Measurements from ENCODE around the gene HDLBP. TPM values are rescaled to one million over a fixed set of nuclear protein-coding genes. Genes with fewer than 3 reads are reported as not detected.
A peak's percentile ranks its signal among the peaks of the same experiment; 100 is the strongest.

Gene HDLBP, protein sequence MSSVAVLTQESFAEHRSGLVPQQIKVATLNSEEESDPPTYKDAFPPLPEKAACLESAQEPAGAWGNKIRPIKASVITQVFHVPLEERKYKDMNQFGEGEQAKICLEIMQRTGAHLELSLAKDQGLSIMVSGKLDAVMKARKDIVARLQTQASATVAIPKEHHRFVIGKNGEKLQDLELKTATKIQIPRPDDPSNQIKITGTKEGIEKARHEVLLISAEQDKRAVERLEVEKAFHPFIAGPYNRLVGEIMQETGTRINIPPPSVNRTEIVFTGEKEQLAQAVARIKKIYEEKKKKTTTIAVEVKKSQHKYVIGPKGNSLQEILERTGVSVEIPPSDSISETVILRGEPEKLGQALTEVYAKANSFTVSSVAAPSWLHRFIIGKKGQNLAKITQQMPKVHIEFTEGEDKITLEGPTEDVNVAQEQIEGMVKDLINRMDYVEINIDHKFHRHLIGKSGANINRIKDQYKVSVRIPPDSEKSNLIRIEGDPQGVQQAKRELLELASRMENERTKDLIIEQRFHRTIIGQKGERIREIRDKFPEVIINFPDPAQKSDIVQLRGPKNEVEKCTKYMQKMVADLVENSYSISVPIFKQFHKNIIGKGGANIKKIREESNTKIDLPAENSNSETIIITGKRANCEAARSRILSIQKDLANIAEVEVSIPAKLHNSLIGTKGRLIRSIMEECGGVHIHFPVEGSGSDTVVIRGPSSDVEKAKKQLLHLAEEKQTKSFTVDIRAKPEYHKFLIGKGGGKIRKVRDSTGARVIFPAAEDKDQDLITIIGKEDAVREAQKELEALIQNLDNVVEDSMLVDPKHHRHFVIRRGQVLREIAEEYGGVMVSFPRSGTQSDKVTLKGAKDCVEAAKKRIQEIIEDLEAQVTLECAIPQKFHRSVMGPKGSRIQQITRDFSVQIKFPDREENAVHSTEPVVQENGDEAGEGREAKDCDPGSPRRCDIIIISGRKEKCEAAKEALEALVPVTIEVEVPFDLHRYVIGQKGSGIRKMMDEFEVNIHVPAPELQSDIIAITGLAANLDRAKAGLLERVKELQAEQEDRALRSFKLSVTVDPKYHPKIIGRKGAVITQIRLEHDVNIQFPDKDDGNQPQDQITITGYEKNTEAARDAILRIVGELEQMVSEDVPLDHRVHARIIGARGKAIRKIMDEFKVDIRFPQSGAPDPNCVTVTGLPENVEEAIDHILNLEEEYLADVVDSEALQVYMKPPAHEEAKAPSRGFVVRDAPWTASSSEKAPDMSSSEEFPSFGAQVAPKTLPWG (N-terminal part only)
- 424 and 497 TPM in 2 replicates for total RNA-seq (2014; rRNA removed; shearing (Covaris generic))
- polyA plus RNA-seq (2015; cell fraction: cytosol; rRNA removed) = 245 and 257 TPM in 2 replicates
- polyA plus RNA-seq (2015; cell fraction: nucleus; rRNA removed) = 316 and 384 TPM in 2 replicates

GRCh38 chr2:241315093-241315878 lies at the start of gene HDLBP:
TSS of gene HDLBP (minus strand) at chr2:241315672. CDS start at chr2:241266869, 48,803 bp downstream.
- DNase-seq (ENCODE audit: low read depth) = peak; percentile 97

DNA sequence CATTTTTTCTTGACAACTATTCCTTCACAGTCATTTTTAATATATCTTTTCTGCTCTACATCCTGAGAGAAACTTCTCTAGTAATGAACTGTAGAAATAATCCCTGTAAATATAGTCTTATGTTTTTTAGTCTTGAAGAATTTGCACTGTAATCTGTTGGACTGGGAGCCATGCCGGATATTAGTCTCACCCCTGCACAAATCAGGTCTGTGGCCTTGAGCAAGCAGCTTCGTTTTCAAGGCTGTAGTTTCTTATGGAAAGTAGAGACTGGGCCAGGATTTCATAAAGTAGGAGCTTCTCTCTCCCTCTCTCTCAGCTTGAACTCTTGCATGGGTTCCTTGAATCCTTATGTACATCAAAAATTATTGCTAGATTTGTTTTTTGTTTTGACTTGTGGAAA lies 49.3 kb upstream of the HDLBP start:
- DNase-seq (ENCODE audit: low read depth) = no peak

DNA sequence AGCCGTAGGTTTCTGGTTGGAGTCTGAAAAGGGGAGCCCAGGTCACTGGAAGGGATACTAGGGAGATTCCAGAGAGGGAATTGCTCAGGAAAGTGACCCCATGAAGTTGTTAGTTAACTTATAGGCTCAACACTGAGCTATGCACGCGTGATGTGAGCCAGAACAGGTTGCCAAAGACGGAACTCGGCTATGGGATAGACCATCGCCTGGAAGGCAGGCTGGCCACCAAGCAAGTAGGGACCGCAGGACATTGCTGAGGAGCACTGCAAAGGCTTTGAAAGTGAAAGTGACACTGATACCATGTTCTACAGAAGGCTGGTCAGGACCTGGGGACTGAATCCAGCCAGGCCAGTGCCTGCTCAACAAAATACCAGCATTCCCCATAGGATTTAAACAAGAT lies 48.0 kb upstream of the HDLBP start:
- no peak for DNase-seq (ENCODE audit: low read depth)

DNA sequence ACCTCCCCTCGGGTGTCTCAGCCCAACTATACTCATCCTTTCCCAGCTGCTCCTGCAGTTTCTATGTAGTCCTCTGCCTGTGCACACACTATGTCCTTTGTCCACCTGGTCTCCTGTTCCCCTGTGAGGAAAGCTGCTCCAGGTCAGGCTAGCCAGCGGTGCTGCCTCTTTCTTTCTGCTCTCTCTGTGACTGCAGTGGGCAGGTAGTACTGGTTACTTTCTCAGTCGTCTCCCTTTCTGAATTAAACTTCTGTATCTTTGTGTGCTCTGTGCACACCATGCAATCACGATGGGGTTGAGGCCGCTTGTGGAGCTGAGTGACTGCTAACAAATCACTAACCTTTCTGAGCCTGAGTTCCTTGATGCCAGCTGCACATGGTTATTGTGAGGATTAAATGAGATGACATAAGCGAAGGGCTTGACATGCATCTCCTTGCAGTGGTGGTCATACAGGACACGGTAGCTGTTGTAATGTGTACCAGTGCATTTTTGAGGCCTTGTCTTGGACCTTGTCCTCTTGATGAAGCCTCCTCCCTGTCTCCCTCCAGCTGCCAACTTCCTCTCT lies 44.1 kb upstream of the HDLBP start:
- DNase-seq (ENCODE audit: low read depth) = no peak

DNA sequence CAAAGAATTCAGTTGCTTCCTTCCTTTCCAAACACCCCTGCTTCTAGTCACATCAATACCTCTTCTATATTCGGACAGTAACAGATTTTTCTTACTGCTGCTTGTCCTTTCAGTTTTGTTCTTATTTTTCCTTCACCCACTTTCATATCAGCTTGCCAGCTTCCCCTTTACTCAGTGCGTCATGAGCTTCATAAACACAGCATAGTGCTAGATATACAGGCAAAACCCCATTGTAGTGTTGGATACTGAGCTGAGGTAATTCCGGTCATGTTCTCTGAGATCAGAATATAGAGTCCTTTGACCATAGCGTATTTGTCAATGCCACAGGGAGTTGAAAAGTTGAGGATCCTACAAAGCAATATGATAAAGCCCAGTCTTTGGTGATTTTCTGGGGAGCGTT lies 43.0 kb upstream of the HDLBP start:
- DNase-seq (ENCODE audit: low read depth) = no peak

GRCh38 chr2:241357531-241357930 lies 42.1 kb upstream of the HDLBP start:
- DNase-seq (ENCODE audit: low read depth) = no peak

- no peak for DNase-seq (ENCODE audit: low read depth)
Observed at GRCh38 chr2:241356871-241357260, 41.4 kb upstream of the HDLBP start.

GRCh38 chr2:241355983-241356870 lies 40.8 kb upstream of the HDLBP start, which contains the start of gene FARP2:
TSS of gene FARP2 (plus strand) at chr2:241356285. CDS start at chr2:241373108, 16,823 bp downstream.
- peak; percentile 94 for DNase-seq (ENCODE audit: low read depth)

DNA sequence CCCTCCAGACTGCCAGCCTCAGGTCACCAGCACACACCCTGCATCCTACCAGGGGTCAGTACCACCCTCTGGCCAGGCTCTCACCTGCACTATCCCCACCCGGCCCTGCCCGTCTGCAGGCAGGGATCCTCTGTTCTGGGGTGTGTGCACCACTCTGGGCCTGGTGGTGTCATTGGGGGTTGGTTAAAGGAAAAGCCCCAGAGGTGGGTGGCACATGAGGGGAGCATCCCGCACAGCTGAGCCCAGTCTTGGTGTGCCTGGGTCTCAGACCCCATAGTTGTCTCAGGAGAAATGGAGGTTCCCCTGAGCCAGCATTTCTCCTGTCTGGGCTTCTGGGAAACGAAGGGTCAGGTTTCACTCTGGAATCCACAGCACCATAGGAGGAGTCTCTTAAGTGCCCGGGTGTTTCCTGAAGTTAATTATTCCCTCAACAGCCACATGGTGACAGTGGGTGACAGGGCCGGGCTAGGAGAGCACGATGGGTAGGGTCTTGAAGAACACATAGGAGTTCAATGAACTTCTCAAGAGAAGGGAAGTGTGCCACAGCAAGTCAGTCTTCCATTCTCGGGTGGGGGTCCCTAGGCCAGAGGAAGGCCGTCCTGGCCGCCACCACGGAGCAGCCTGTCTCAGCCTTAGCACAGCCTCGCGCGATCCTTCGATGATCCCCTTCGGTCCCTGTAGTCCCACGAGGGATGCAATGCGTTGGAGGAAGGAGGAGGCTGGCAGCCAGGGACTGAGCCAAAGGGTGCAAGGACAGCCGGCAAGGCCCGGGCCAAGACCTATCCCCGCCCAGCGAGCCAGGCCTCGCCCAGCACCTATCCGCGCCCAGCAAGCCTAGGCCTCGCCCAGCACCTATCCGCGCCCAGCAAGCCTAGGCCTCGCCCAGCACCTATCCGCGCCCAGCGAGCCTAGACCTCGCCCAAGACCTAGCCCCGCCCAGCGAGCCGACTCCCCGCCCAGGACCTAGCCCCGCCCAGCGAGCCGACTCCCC lies 39.5 kb upstream of the HDLBP start:
- DNase-seq (ENCODE audit: low read depth) = peak; percentile 68

DNA sequence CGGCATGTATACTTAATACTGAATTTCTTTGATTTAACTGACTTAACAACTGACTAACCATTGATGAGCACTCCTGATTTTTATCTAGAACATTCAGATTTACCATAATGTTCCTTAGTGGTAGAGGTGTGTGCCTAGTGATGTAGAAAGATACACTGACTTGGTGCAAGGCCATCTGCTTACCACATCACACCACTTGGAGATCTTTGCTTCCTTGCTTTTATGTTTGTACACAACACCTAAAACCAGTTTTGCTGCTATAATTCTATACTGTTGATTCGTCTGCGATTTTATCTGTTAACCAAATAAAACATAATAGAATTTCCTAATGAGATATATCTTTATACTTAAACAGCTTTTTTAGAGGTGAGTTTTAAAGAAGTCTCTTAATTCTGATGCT lies 36.8 kb upstream of the HDLBP start:
- no peak for DNase-seq (ENCODE audit: low read depth)

- no peak for DNase-seq (ENCODE audit: low read depth)
Observed at GRCh38 chr2:241351640-241352031, 36.2 kb upstream of the HDLBP start.

- DNase-seq (ENCODE audit: low read depth) = no peak
Observed at GRCh38 chr2:241350878-241351639, 35.6 kb upstream of the HDLBP start.

GRCh38 chr2:241350530-241350877 lies 35.0 kb upstream of the HDLBP start:
- DNase-seq (ENCODE audit: low read depth) = no peak

DNA sequence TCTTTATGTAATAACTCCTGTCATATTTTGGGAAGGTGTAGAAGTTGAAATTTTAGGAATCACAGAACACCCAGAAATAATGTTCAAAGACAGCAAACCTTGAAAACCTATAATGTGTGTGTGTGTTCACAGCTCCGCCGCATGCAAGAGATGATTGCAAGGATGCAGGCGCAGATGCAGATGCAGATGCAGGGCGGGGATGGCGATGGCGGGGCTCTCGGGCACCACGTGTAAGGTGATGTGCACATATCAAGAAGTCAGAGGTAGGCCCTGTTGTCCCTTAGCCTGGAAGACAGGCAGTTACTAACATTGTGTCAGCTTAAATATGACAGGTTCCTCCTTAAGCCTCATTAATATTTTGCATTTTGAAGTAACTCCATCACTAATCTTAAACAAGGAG lies 34.5 kb upstream of the HDLBP start:
- DNase-seq (ENCODE audit: low read depth) = no peak

DNA sequence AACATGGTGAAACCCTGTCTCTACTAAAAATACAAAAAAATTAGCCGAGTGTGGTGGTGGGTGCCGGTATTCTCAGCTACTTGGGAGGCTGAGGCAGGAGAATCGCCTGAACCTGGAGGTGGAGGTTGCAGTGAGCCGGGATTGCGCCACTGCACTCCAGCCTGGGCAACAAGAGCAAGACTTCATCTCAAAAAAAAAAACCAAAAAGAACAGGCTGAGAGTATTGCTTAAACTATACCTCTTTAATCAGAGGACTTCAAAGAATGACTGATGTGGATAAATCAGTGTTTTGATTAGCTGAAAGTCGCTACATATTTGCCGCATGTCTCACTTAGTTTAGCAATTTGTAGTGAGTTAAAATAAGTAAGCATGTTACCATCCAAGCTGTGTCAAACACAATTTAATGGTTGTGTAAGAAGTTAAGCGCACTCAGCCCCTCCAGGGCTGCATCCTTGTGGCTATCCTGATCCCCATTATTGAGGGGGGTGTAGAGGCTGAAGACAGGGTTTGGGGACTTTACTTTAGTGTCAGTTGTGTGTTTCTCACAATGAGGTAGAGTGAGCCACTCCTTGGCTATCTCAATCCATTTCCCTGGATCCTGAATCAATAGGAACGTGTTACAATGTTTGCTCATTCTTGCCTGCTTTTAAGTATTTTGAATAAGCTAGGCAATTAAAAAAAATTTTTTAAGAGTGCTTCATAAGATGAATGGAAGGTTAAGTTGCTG lies 29.6 kb upstream of the HDLBP start:
- DNase-seq (ENCODE audit: low read depth) = no peak

- DNase-seq (ENCODE audit: low read depth) = no peak
Observed at GRCh38 chr2:241340631-241341163, 25.2 kb upstream of the HDLBP start.

Data from HT1080 (cell line).